Prostate gland (tissue), 2 donors: Measurements from ENCODE around the gene CHPF. TPM values are rescaled to one million over a fixed set of nuclear protein-coding genes. Genes with fewer than 3 reads are reported as not detected.
A peak's percentile ranks its signal among the peaks of the same experiment; 100 is the strongest.

Experiments used
- DNase-seq: peaks from one replicate; pipeline ENCODE4 v3.0.0-alpha.2; 2019; ENCODE audit warnings: low spot score
- H3K27ac ChIP-seq, 2 donors: fragments of 200-600 bp; sonication (generic); 2 replicates each; pipeline ENCODE4 v1.5.1; 2017 to 2019
- H3K27me3 ChIP-seq: fragments of 200-600 bp; sonication (generic); replicated peaks from 2 replicates; pipeline ENCODE4 v1.5.1; 2019; ENCODE audit not compliant: insufficient read depth
- H3K36me3 ChIP-seq, 2 donors: fragments of 200-600 bp; sonication (generic); 1 replicate in 1 of 2; 2 replicates in 1 of 2; pipeline versions ENCODE4 v1.5.1 to v1.8.1; 2017 to 2019
- H3K4me1 ChIP-seq: fragments of 200-600 bp; sonication (generic); replicated peaks from 2 replicates; pipeline ENCODE4 v1.5.1; 2019
- H3K4me3 ChIP-seq, 2 donors: fragments of 200-600 bp; sonication (generic); 2 replicates each; pipeline ENCODE4 v1.5.1; 2017 to 2019
- H3K9me3 ChIP-seq: fragments of 200-600 bp; sonication (generic); 2 replicates; pipeline ENCODE4 v1.5.1; 2017
- POLR2A ChIP-seq: fragments of 450-650 bp; IDR thresholded peaks from one replicate; pipeline ENCODE4 v1.6.1; 2016; ENCODE audit warnings: antibody characterized with exemption, mild to moderate bottlenecking
- POLR2AphosphoS5 ChIP-seq: sonication (generic); formaldehyde crosslinking; IDR thresholded peaks from one replicate; pipeline ENCODE4 v1.6.1; 2017; ENCODE audit warnings: antibody characterized with exemption
- WGBS: methylation state at CpG from one replicate; pipeline ENCODE4 v1.1.5; 2018; 5-methylcytosine and 5-hydroxymethylcytosine counted together
- intact Hi-C: fragments of 100-400 bp; cut with DNase I; formaldehyde crosslinking; loops from one replicate; pipeline ENCODE4 v1.14.2; 2022
- total RNA-seq, 2 donors: library from RNA; depleted of rRNA; stranded (reverse); fragments of >200 nt; gene quantifications; one replicate each; pipeline ENCODE4 v1.1.0, GENCODE V29; 2016
- TF ChIP-seq, protein P1 (sequence below), 4 experiments: fragments of 200-600 bp in 2 of 4; fragments of 450-650 bp in 2 of 4; sonication (generic) in 2 of 4; IDR thresholded peaks; 1 replicate in 3 of 4; 2 replicates in 1 of 4; pipeline ENCODE4 v1.5.1; 2016 to 2019; ENCODE audit warnings: antibody characterized with exemption in 4 of 4, mild to moderate bottlenecking in 2 of 4, moderate library complexity in 2 of 4

Gene CHPF
- total RNA-seq, 2 donors from 2014 or later: 150 to 819 TPM

- TF ChIP-seq POLR2A: no peak
- intact Hi-C loops: no loop called here
- no peaks in the 10 kb centered on the region for H3K9me3 ChIP-seq
- H3K27me3 ChIP-seq: peaks cover 5% of the 10 kb centered on the region
- H3K4me3 ChIP-seq: no peak overlapping the region
- H3K36me3 ChIP-seq: no peaks in the 10 kb centered on the region
- DNase-seq: no peak
- 70% methylated on average over 9 of the region's 9 CpGs for WGBS
- H3K4me1 ChIP-seq: peaks cover 3% of the 10 kb centered on the region
- no peak overlapping the region for H3K27ac ChIP-seq
These were observed 17.9 kb downstream of the CHPF start for GRCh38 chr2:219525533-219526232.

DNA sequence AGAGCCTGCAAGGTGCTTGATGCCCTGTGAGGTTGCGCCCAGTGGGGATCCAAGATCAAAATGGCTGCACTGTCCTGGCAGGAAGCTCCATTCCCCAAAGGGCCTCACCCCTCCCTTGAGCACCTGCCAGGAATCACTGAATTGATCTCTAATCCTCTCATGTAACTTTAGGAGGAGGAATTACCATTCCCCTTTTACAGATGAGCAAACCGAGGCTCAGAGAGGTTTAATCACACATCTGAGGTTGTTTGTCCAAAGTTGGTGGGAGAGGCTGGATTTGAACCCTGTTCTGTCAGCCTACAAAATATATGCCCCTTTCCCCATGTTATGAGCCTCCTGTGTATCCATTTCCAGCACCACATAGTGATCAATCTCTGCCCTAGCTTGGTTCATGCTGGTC, 18.8 kb downstream of the CHPF start:
- intact Hi-C loops: loop anchor here (5.0 kb wide), 1 partner anchor 123 kb away; no protein-coding TSS in a partner anchor
- 97% methylated on average over 2 of the region's 2 CpGs for WGBS
- TF ChIP-seq, protein P1, sequence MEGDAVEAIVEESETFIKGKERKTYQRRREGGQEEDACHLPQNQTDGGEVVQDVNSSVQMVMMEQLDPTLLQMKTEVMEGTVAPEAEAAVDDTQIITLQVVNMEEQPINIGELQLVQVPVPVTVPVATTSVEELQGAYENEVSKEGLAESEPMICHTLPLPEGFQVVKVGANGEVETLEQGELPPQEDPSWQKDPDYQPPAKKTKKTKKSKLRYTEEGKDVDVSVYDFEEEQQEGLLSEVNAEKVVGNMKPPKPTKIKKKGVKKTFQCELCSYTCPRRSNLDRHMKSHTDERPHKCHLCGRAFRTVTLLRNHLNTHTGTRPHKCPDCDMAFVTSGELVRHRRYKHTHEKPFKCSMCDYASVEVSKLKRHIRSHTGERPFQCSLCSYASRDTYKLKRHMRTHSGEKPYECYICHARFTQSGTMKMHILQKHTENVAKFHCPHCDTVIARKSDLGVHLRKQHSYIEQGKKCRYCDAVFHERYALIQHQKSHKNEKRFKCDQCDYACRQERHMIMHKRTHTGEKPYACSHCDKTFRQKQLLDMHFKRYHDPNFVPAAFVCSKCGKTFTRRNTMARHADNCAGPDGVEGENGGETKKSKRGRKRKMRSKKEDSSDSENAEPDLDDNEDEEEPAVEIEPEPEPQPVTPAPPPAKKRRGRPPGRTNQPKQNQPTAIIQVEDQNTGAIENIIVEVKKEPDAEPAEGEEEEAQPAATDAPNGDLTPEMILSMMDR (IDR thresholded peaks at IDR 0.05): no peak
- TF ChIP-seq POLR2A (no peak), POLR2AphosphoS5 (no peak)
- H3K36me3 ChIP-seq: no peaks in the 10 kb centered on the region
- H3K9me3 ChIP-seq: no peaks in the 10 kb centered on the region
- no peak overlapping the region for H3K4me3 ChIP-seq
- H3K27ac ChIP-seq: no peak overlapping the region
- H3K4me1 ChIP-seq: peaks cover 3% of the 10 kb centered on the region
- no peak for DNase-seq
- H3K27me3 ChIP-seq: peaks cover 5% of the 10 kb centered on the region

- 38% methylated on average over 24 of the region's 24 CpGs for WGBS
- peaks cover 5% of the 10 kb centered on the region for H3K27me3 ChIP-seq
- intact Hi-C loops: loop anchor here (5.0 kb wide), 1 partner anchor 121 kb away; no protein-coding TSS in a partner anchor
- no peaks in the 10 kb centered on the region for H3K36me3 ChIP-seq
- peak overlapping the region in 1 of 2 donors; percentile 23 for H3K27ac ChIP-seq
- peaks cover 3% of the 10 kb centered on the region for H3K4me1 ChIP-seq
- H3K4me3 ChIP-seq: peak overlapping the region in 1 of 2 donors; percentile 7
- no peak for DNase-seq
- no peaks in the 10 kb centered on the region for H3K9me3 ChIP-seq
- TF ChIP-seq POLR2AphosphoS5 (no peak), POLR2A (no peak)
- TF ChIP-seq, protein P1 (IDR thresholded peaks at IDR 0.05): no peak
These were observed 20.5 kb downstream of the CHPF start for GRCh38 chr2:219523031-219523671.

GRCh38 chr2:219522111-219523030, 21.2 kb downstream of the CHPF start:
- peaks cover 3% of the 10 kb centered on the region for H3K4me1 ChIP-seq
- H3K4me3 ChIP-seq: peak overlapping the region in 1 of 2 donors; percentile 7
- peak overlapping the region; percentile 23 to 31 for H3K27ac ChIP-seq
- peaks cover 5% of the 10 kb centered on the region for H3K27me3 ChIP-seq
- H3K9me3 ChIP-seq: no peaks in the 10 kb centered on the region
- DNase-seq: no peak
- WGBS: 5% methylated on average over 62 of the region's 70 CpGs
- no peak for TF ChIP-seq POLR2AphosphoS5
- TF ChIP-seq POLR2A: no peak
- TF ChIP-seq, protein P1 (IDR thresholded peaks at IDR 0.05): no peak
- no peaks in the 10 kb centered on the region for H3K36me3 ChIP-seq
- intact Hi-C loops: loop anchor here (5.0 kb wide), 1 partner anchor 120 kb away; no protein-coding TSS in a partner anchor
